Lower leg skin (tissue), 4 donors: ENCODE data around the gene CDH11. TPM values are rescaled to one million over a fixed set of nuclear protein-coding genes. Genes with fewer than 3 reads are reported as not detected.

Source experiments
- DNase-seq, 2 donors: peaks; one replicate each; pipeline ENCODE4 v3.0.0-alpha.2; 2019; ENCODE audit warnings: low spot score in 2 of 2
- H3K4me3 ChIP-seq: fragments of 200-600 bp; sonication (generic); 2 replicates; pipeline ENCODE4 v1.5.1; 2017; ENCODE audit warnings: mild to moderate bottlenecking, low read depth; ENCODE audit not compliant: poor library complexity, severe bottlenecking
- CTCF ChIP-seq, 3 donors: fragments of 450-650 bp; IDR thresholded peaks; one replicate each; pipeline ENCODE4 v1.5.1; 2016; ENCODE audit warnings: antibody characterized with exemption in 3 of 3, mild to moderate bottlenecking in 3 of 3, moderate library complexity in 2 of 3
- POLR2A ChIP-seq, 2 donors: fragments of 450-650 bp; IDR thresholded peaks; one replicate each; pipeline ENCODE4 v1.6.1; 2016 to 2017; ENCODE audit warnings: antibody characterized with exemption in 2 of 2, mild to moderate bottlenecking in 1 of 2, moderate library complexity in 1 of 2
- WGBS, 2 donors: methylation state at CpG; one replicate each; pipeline ENCODE4 v1.1.5; 2018; 5-methylcytosine and 5-hydroxymethylcytosine counted together
- intact Hi-C: fragments of 100-400 bp; cut with DNase I; formaldehyde crosslinking; loops from one replicate; pipeline ENCODE4 v1.15.0; 2023; ENCODE audit warnings: low total_unique reads
- total RNA-seq, 4 donors: library from RNA; depleted of rRNA; stranded (reverse); fragments of >200 nt; gene quantifications; one replicate each; pipeline ENCODE4 v1.1.0, GENCODE V29; 2016

The CDH11 gene
- total RNA-seq, 4 donors from 2014 or later, result 37.4 to 78.8 (median 47.5) TPM

GRCh38 chr16:64900517-64900916, 221.3 kb downstream of the CDH11 start:
- TF ChIP-seq CTCF (IDR thresholded peaks at IDR 0.05), result no peak
- no peak for TF ChIP-seq POLR2A (IDR thresholded peaks at IDR 0.05)
- H3K4me3 ChIP-seq, result no peak overlapping the region
- WGBS, 2 donors, result 56% methylated on average over 2 of the region's 2 CpGs
- no peak for DNase-seq
- intact Hi-C loops, result no loop called here

GRCh38 chr16:64900019-64900418, 221.8 kb downstream of the CDH11 start:
- TF ChIP-seq CTCF (IDR thresholded peaks at IDR 0.05) (no peak), POLR2A (IDR thresholded peaks at IDR 0.05) (no peak)
- 39 to 49% methylated on average over 2 of the region's 2 CpGs for WGBS, 2 donors
- no peak overlapping the region for H3K4me3 ChIP-seq
- intact Hi-C loops, result no loop called here
- no peak for DNase-seq

- DNase-seq, result peak in 1 of 2 donors; percentile 18
- H3K4me3 ChIP-seq, result no peak overlapping the region
- intact Hi-C loops, result no loop called here
- 56 to 70% methylated on average over 2 of the region's 2 CpGs for WGBS, 2 donors
- TF ChIP-seq POLR2A (IDR thresholded peaks at IDR 0.05), result no peak
- no peak for TF ChIP-seq CTCF (IDR thresholded peaks at IDR 0.05)
Measured at GRCh38 chr16:64898159-64898558, 223.7 kb downstream of the CDH11 start.
